Kidney (tissue), 14 donors: ENCODE results near the gene PIH1D1. TPM values are rescaled to one million over a fixed set of nuclear protein-coding genes. Genes with fewer than 3 reads are reported as not detected.

Experiments
- DNase-seq, 5 donors: peaks; one replicate each; pipeline ENCODE4 v3.0.0-alpha.2; 2013 to 2020
- FAIRE-seq: peaks from 2 replicates; lab custom pipeline; 2012; peaks lifted over from hg19 to GRCh38; lab: Jason Lieb, UNC
- H3K27ac ChIP-seq, 2 donors: one replicate each; pipeline ENCODE4 v1.7.0; 2013; ENCODE audit warnings: low read depth in 2 of 2, low read length in 2 of 2, inconsistent platforms in 1 of 2
- H3K27me3 ChIP-seq: one replicate; pipeline ENCODE4 v1.7.1; 2013; ENCODE audit warnings: low read length, inconsistent platforms; ENCODE audit not compliant: control insufficient read depth, insufficient read depth
- H3K36me3 ChIP-seq, 3 donors: one replicate each; pipeline versions ENCODE4 v1.7.0 to v1.7.1; 2013; ENCODE audit warnings: low read length in 3 of 3, control low read depth in 1 of 3, inconsistent platforms in 1 of 3; ENCODE audit not compliant: insufficient read depth in 3 of 3, control insufficient read depth in 2 of 3
- H3K4me1 ChIP-seq, 3 donors: one replicate each; pipeline versions ENCODE4 v1.7.0 to v1.7.1; 2013; ENCODE audit warnings: low read length in 3 of 3, inconsistent platforms in 1 of 3, low read depth in 1 of 3; ENCODE audit not compliant: control insufficient read depth in 2 of 3, insufficient read depth in 2 of 3
- H3K4me3 ChIP-seq, 3 donors: one replicate each; pipeline versions ENCODE4 v1.7.0 to v1.8.1; 2013; ENCODE audit warnings: low read length in 3 of 3, control low read depth in 1 of 3, inconsistent platforms in 1 of 3
- H3K9ac ChIP-seq, 3 donors: one replicate each; pipeline versions ENCODE4 v1.7.0 to v1.7.1; 2013; ENCODE audit warnings: low read length in 3 of 3, control low read depth in 1 of 3, inconsistent platforms in 1 of 3
- H3K9me3 ChIP-seq, 3 donors: one replicate each; pipeline versions ENCODE4 v1.7.0 to v1.7.1; 2013; ENCODE audit warnings: low read length in 3 of 3, control low read depth in 1 of 3, inconsistent platforms in 1 of 3; ENCODE audit not compliant: control insufficient read depth in 2 of 3, insufficient read depth in 1 of 3
- CTCF ChIP-seq: IDR thresholded peaks from 3 replicates; pipeline ENCODE4 v1.5.1; 2012; ENCODE audit warnings: mild to moderate bottlenecking, moderate library complexity, borderline replicate concordance; ENCODE audit not compliant: insufficient read depth; ENCODE audit errors: extremely low read depth
- intact Hi-C: fragments of 100-400 bp; cut with DNase I; formaldehyde crosslinking; loops from one replicate; pipeline ENCODE4 v1.11.1; 2022
- polyA plus RNA-seq: library from polyadenylated mRNA; stranded (reverse); fragments of 350-450 nt; fragmentation: Illumina TruSeq; extraction: RNeasy Lipid Tissue Mini Kit (QIAGEN cat#74804); gene quantifications from one replicate; pipeline ENCODE4 v1.2.3, GENCODE V29; 2014; ENCODE audit warnings: low read depth, low replicate concordance; ENCODE audit not compliant: insufficient read depth
- total RNA-seq: library from RNA; stranded (reverse); fragmentation: NEBNext Ultra II Directional; extraction: Animal tissue kit (Norgen Biotek cat#: 25700); gene quantifications from one replicate; pipeline ENCODE4 v1.2.1, GENCODE V29; 2021
- donor health status: control.
- donor health status: control.
- donor health status: control.
- donor health status: control.
- donor health status: control.
- donor health status: DM: yes; HTN: yes; CAD: no.
- donor health status: Normal renal cell carcinoma (clear cell type).

PIH1D1 gene
- total and polyA plus RNA-seq, 2 donors from 2014 or later, result 74.0 to 97.2 TPM

- no peaks in the 10 kb centered on the region for H3K9me3 ChIP-seq
- H3K4me3 ChIP-seq, result no peak overlapping the region
- intact Hi-C loops, result loop anchor here (10.0 kb wide), 1 partner anchor 47 kb away; no protein-coding TSS in a partner anchor
- peaks cover 0 to 4% (median 0%) of the 10 kb centered on the region in 3 donors for H3K36me3 ChIP-seq
- peaks cover 0 to 2% (median 0%) of the 10 kb centered on the region in 3 donors for H3K4me1 ChIP-seq
- no peak overlapping the region for H3K9ac ChIP-seq
- no peak for TF ChIP-seq CTCF
- DNase-seq (no peak), FAIRE-seq (no peak)
- peaks cover 40% of the 10 kb centered on the region for H3K27me3 ChIP-seq
- no peak overlapping the region for H3K27ac ChIP-seq
These were observed 9.7 kb downstream of the PIH1D1 start for GRCh38 chr19:49441960-49442350.

- FAIRE-seq, result no peak
These were observed 10.2 kb downstream of the PIH1D1 start, which contains the start of gene SLC17A7 for GRCh38 chr19:49441210-49441959. Gene SLC17A7, minus strand, starts transcription at chr19:49441527. Its CDS starts 148 bp downstream, at chr19:49441379.

GRCh38 chr19:49440439-49441209 is 11.0 kb downstream of the PIH1D1 start:
- intact Hi-C loops, result loop anchor here (10.0 kb wide), 1 partner anchor 46 kb away; no protein-coding TSS in a partner anchor
- H3K27ac ChIP-seq, result no peak overlapping the region
- FAIRE-seq (no peak), DNase-seq (no peak)
- no peaks in the 10 kb centered on the region for H3K36me3 ChIP-seq
- H3K4me3 ChIP-seq, result no peak overlapping the region
- no peak overlapping the region for H3K9ac ChIP-seq
- TF ChIP-seq CTCF, result no peak
- peaks cover 50% of the 10 kb centered on the region for H3K27me3 ChIP-seq
- H3K9me3 ChIP-seq, result no peaks in the 10 kb centered on the region
- peaks cover 0 to 2% (median 0%) of the 10 kb centered on the region in 3 donors for H3K4me1 ChIP-seq

More at GRCh38 chr19:49441210-49441959, 10.2 kb downstream of the PIH1D1 start, which contains the start of gene SLC17A7:
- H3K9ac ChIP-seq, result no peak within 1 kb of the TSS
- no peak for TF ChIP-seq CTCF
- no peak within 1 kb of the TSS for H3K27ac ChIP-seq
- no peaks in the 10 kb centered on the region for H3K36me3 ChIP-seq
- intact Hi-C loops, result loop anchor here (10.0 kb wide), 1 partner anchor 47 kb away; no protein-coding TSS in a partner anchor
- H3K9me3 ChIP-seq, result no peaks in the 10 kb centered on the region
- no peak within 1 kb of the TSS for H3K4me3 ChIP-seq
- H3K4me1 ChIP-seq, result peaks cover 0 to 2% (median 0%) of the 10 kb centered on the region in 3 donors
- H3K27me3 ChIP-seq, result peaks cover 45% of the 10 kb centered on the region
- DNase-seq, result peak in 2 of 5 donors; percentile 42 to 84
